B cell (primary cell): ENCODE data around the gene CCDC9. TPM values are rescaled to one million over a fixed set of nuclear protein-coding genes. Genes with fewer than 3 reads are reported as not detected.
A peak's percentile ranks its signal among the peaks of the same experiment; 100 is the strongest.
"Not testable (repeated sequence)": the region's sequence is repeated elsewhere in the genome, so short reads cannot be mapped to it uniquely, and the experiment has no call there.

Source experiments
- ATAC-seq: fragments of 200-7000 bp; cut with Tn5 transposase; one replicate; pipeline ENCODE4 v1.10.0; 2021; ENCODE audit warnings: low read depth, mild to moderate bottlenecking, moderate number of reproducible peaks, moderate library complexity
- CTCF ChIA-PET: fragments of 350-600 bp; sonication (Branson Sonifier 250); formaldehyde crosslinking; loops from one replicate; lab custom pipeline; 2021; ENCODE audit warnings: antibody characterized with exemption, inconsistent platforms; lab: Charles Lee
- POLR2A ChIA-PET: fragments of 350-600 bp; sonication (Branson Sonifier 250); formaldehyde crosslinking; loops from one replicate; lab custom pipeline; 2021; ENCODE audit warnings: antibody characterized with exemption; lab: Charles Lee
- DNase-seq: peaks from one replicate; pipeline ENCODE4 v3.0.0; 2013
- H2AFZ ChIP-seq: 2 replicates; pipeline ENCODE4 v1.6.1; 2012; ENCODE audit warnings: mild to moderate bottlenecking, low read depth, low read length; ENCODE audit not compliant: insufficient read depth, poor library complexity, severe bottlenecking
- H3K27ac ChIP-seq, 2 donors: 1 replicate in 1 of 2; 2 replicates in 1 of 2; pipeline ENCODE4 v1.5.1; 2012 to 2013; ENCODE audit warnings: low read length in 2 of 2, mild to moderate bottlenecking in 2 of 2, moderate library complexity in 1 of 2
- H3K27me3 ChIP-seq, 4 experiments: fragments of 200-600 bp in 1 of 4; sonication (generic) in 1 of 4; replicated peaks in 1 of 4; 1 replicate in 2 of 4; 2 replicates in 2 of 4; pipeline versions ENCODE4 v1.6.1 to v1.7.0; 2013 to 2016; ENCODE audit warnings: low read length in 3 of 4, mild to moderate bottlenecking in 2 of 4, mixed read lengths in 1 of 4, moderate library complexity in 1 of 4; ENCODE audit not compliant: insufficient read depth in 4 of 4, control insufficient read depth in 3 of 4; ENCODE audit errors: control extremely low read depth in 1 of 4
- H3K36me3 ChIP-seq, 2 experiments: replicated peaks in 1 of 2; 1 replicate in 1 of 2; 2 replicates in 1 of 2; pipeline versions ENCODE4 v1.6.1 to v1.7.1; 2013; ENCODE audit warnings: low read length in 1 of 2; ENCODE audit not compliant: insufficient read depth in 2 of 2, control insufficient read depth in 1 of 2; ENCODE audit errors: control extremely low read depth in 1 of 2, extremely low read depth in 1 of 2
- H3K4me1 ChIP-seq, 2 donors: fragments of 200-600 bp in 1 of 2; sonication (generic) in 1 of 2; 1 replicate in 1 of 2; 2 replicates in 1 of 2; pipeline versions ENCODE4 v1.5.1 to v1.6.1; 2013 to 2017; ENCODE audit warnings: low read length in 2 of 2; ENCODE audit not compliant: control insufficient read depth in 2 of 2, insufficient read depth in 2 of 2
- H3K4me2 ChIP-seq: replicated peaks from 2 replicates; pipeline ENCODE3; 2012; ENCODE audit warnings: mild to moderate bottlenecking, low read depth, low read length; ENCODE audit not compliant: poor library complexity, severe bottlenecking
- H3K4me3 ChIP-seq, 5 experiments: fragments of 200-600 bp in 1 of 5; sonication (generic) in 1 of 5; 1 replicate in 3 of 5; 2 replicates in 2 of 5; pipeline versions ENCODE4 v1.5.1 to v1.7.0; 2011 to 2016; ENCODE audit warnings: low read length in 4 of 5, mild to moderate bottlenecking in 4 of 5, low read depth in 2 of 5, control low read depth in 1 of 5, moderate library complexity in 1 of 5; ENCODE audit not compliant: insufficient read depth in 1 of 5; ENCODE audit errors: control extremely low read depth in 1 of 5, extremely low read depth in 1 of 5
- H3K79me2 ChIP-seq: fragments of 200-600 bp; sonication (generic); one replicate; pipeline ENCODE4 v1.6.0; 2016; ENCODE audit warnings: low read length; ENCODE audit not compliant: control insufficient read depth, insufficient read depth
- H3K9ac ChIP-seq: fragments of 200-600 bp; sonication (generic); 2 replicates; pipeline ENCODE4 v1.6.1; 2017; ENCODE audit warnings: mild to moderate bottlenecking, low read length, moderate library complexity
- H3K9me3 ChIP-seq, 3 donors: one replicate each; pipeline versions ENCODE4 v1.6.1 to v1.7.1; 2013; ENCODE audit warnings: low read length in 2 of 3; ENCODE audit not compliant: control insufficient read depth in 2 of 3, insufficient read depth in 1 of 3; ENCODE audit errors: control extremely low read depth in 1 of 3
- H4K20me1 ChIP-seq: 2 replicates; pipeline ENCODE4 v1.6.0; 2012; ENCODE audit warnings: mild to moderate bottlenecking, low read length; ENCODE audit not compliant: insufficient read depth, control insufficient read depth, poor library complexity, severe bottlenecking
- H3K27ac Mint-ChIP-seq: one replicate; pipeline ENCODE4 v1.8.0; 2021; ENCODE audit warnings: mixed read lengths
- H3K27me3 Mint-ChIP-seq: one replicate; pipeline ENCODE4 v1.8.0; 2021; ENCODE audit warnings: mixed read lengths
- H3K4me1 Mint-ChIP-seq: one replicate; pipeline ENCODE4 v1.8.0; 2021; ENCODE audit warnings: mixed read lengths
- H3K4me3 Mint-ChIP-seq: one replicate; pipeline ENCODE4 v1.8.0; 2021; ENCODE audit warnings: mixed read lengths
- H3K9me3 Mint-ChIP-seq: one replicate; pipeline ENCODE4 v1.8.0; 2022; ENCODE audit warnings: mixed read lengths; ENCODE audit not compliant: insufficient read depth
- EZH2 ChIP-seq: IDR thresholded peaks from 2 replicates; pipeline ENCODE4 v1.6.1; 2012; ENCODE audit warnings: borderline replicate concordance, low read depth, mild to moderate bottlenecking, moderate library complexity, low read length; ENCODE audit not compliant: insufficient read depth, poor library complexity, severe bottlenecking
- WGBS: methylation state at CpG from one replicate; pipeline ENCODE4 v1.1.5; 2013; ENCODE audit warnings: missing lambda C conversion rate; ENCODE audit not compliant: insufficient coverage; 5-methylcytosine and 5-hydroxymethylcytosine counted together
- intact Hi-C: fragments of 100-400 bp; cut with micrococcal nuclease; formaldehyde crosslinking; loops from one replicate; pipeline ENCODE4 v1.10.0; 2022
- polyA plus RNA-seq: library from polyadenylated mRNA; depleted of rRNA; stranded (reverse); fragments of >200 nt; gene quantifications from 2 replicates; pipeline ENCODE4 v1.2.3, GENCODE V29; 2012
- total RNA-seq, 2 donors: library from RNA; stranded (reverse); fragments of 120-200 nt in 1 of 2; gene quantifications; 1 replicate in 1 of 2; 2 replicates in 1 of 2; pipeline versions ENCODE4 v1.2.3 to v1.2.4, GENCODE V29; 2013 to 2022
- TF ChIP-seq, protein P1 (sequence below): fragments of 200-600 bp; IDR thresholded peaks from one replicate; pipeline ENCODE4 v1.8.0; 2022; ENCODE audit warnings: antibody characterized with exemption, mild to moderate bottlenecking

The CCDC9 gene
- total and polyA plus RNA-seq, 2 donors (not counting 1 experiment from before 2014, with no cell fraction given) = 12.3 to 54.7 TPM

DNA sequence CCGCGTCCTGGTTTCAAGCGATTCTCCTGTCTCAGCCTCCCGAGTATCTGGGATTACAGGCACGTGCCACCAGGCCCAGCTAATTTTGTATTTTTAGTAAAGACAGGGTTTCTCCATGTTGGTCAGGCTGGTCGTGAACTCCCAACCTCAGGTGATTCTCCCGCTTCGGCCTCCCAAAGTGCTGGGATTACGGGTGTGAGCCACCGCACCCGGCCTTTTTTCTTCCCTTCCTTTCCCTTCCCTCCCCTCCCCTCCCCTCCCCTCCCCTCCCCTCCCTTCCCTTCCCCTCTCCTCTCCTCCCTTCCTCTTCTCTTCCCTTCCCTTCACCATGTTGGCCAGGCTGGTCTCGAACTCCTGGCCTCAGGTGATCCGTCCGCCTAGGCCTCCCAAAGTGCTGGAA, 44.5 kb downstream of the CCDC9 start:
- not testable (repeated sequence) for H3K9me3 Mint-ChIP-seq

DNA sequence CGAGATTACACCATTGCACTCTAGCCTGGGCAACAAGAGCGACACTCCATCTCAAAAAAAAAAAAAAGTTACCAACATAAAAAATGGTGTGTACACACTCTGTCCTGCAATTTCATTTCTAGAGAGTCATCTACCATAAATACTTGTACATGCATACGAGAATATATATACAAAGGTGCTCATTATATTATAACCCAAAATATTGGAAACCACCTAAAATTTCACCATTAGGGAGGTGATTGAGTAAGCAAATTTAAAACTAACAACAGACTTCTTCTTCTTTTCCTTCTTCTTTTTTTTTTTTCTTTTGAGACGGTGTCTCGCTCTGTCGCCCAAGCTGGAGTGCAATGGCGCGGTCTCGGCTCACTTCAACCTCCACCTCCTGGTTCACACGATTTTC, 45.9 kb downstream of the CCDC9 start:
- Histone ChIP-seq H3K4me2 (no peak overlapping the region), H3K9me3 (peaks cover 0 to 12% (median 0%) of the 10 kb centered on the region in 3 donors), H2AFZ (no peak overlapping the region), H3K9ac (no peak overlapping the region), H3K27ac (no peak overlapping the region), H3K4me1 (peaks cover 15 to 24% of the 10 kb centered on the region in 2 donors), H3K4me3 (no peak overlapping the region), H3K27me3 (peaks cover 0 to 20% (median 3%) of the 10 kb centered on the region in 4 experiments), H4K20me1 (no peaks in the 10 kb centered on the region), H3K36me3 (no peaks in the 10 kb centered on the region), H3K79me2 (no peaks in the 10 kb centered on the region)
- Mint-ChIP-seq H3K4me3 (no peak overlapping the region), H3K9me3 (no peaks in the 10 kb centered on the region), H3K27ac (no peak overlapping the region), H3K4me1 (peaks cover 21% of the 10 kb centered on the region), H3K27me3 (peaks cover 13% of the 10 kb centered on the region)
- POLR2A ChIA-PET = no interaction called here
- peak; percentile 21 for ATAC-seq
- intact Hi-C loops = no loop called here
- CTCF ChIA-PET = interaction anchor here (0.7 to 1.2 kb wide), 2 partner anchors 8 to 152 kb away, joined by 3 to 4 read pairs; no protein-coding TSS in a partner anchor
- WGBS = no CpG with 5 or more reads among the region's 10 CpGs
- DNase-seq = peak; percentile 47
- no peak for TF ChIP-seq EZH2
- TF ChIP-seq, protein P1, sequence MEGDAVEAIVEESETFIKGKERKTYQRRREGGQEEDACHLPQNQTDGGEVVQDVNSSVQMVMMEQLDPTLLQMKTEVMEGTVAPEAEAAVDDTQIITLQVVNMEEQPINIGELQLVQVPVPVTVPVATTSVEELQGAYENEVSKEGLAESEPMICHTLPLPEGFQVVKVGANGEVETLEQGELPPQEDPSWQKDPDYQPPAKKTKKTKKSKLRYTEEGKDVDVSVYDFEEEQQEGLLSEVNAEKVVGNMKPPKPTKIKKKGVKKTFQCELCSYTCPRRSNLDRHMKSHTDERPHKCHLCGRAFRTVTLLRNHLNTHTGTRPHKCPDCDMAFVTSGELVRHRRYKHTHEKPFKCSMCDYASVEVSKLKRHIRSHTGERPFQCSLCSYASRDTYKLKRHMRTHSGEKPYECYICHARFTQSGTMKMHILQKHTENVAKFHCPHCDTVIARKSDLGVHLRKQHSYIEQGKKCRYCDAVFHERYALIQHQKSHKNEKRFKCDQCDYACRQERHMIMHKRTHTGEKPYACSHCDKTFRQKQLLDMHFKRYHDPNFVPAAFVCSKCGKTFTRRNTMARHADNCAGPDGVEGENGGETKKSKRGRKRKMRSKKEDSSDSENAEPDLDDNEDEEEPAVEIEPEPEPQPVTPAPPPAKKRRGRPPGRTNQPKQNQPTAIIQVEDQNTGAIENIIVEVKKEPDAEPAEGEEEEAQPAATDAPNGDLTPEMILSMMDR = no peak

More for the DNA sequence above, 44.5 kb downstream of the CCDC9 start:
- WGBS = 95% methylated on average over 5 of the region's 14 CpGs
- H3K4me3 ChIP-seq, POLR2A ChIA-PET, ATAC-seq, H4K20me1 ChIP-seq, H3K4me2 ChIP-seq, H3K36me3 ChIP-seq, intact Hi-C loops, DNase-seq, H3K79me2 ChIP-seq, H3K9ac ChIP-seq, H3K4me3 Mint-ChIP-seq, H3K27ac Mint-ChIP-seq, H2AFZ ChIP-seq, H3K27ac ChIP-seq, H3K27me3 Mint-ChIP-seq: not testable (repeated sequence)
- Histone ChIP-seq H3K4me1 (peaks cover 15 to 27% of the 10 kb centered on the region in 2 donors), H3K27me3 (peaks cover 0 to 20% (median 3%) of the 10 kb centered on the region in 4 experiments), H3K9me3 (peaks cover 0 to 12% (median 0%) of the 10 kb centered on the region in 3 donors)
- CTCF ChIA-PET = interaction anchor here (0.7 to 1.2 kb wide), 2 partner anchors 14 to 16 kb away, joined by 3 to 4 read pairs; no protein-coding TSS in a partner anchor
- H3K4me1 Mint-ChIP-seq = peaks cover 25% of the 10 kb centered on the region
